Smooth muscle cell (in vitro differentiated cells): ENCODE data around the gene TRAPPC14. TPM values are rescaled to one million over a fixed set of nuclear protein-coding genes. Genes with fewer than 3 reads are reported as not detected.

Experiments used
- DNase-seq: peaks from one replicate; lab custom pipeline; 2025; ENCODE audit not compliant: unreplicated experiment; lab: John Stamatoyannopoulos, UW
- H2AFZ ChIP-seq: fragments of 200-600 bp; sonication (generic); 2 replicates; pipeline ENCODE4 v1.6.0; 2016; ENCODE audit warnings: antibody characterized with exemption, low read depth, mild to moderate bottlenecking
- H3F3A ChIP-seq: fragments of 200-600 bp; sonication (generic); 2 replicates; pipeline ENCODE4 v1.6.0; 2017; ENCODE audit warnings: antibody characterized with exemption, low read depth
- H3K27ac ChIP-seq: fragments of 200-600 bp; sonication (generic); 2 replicates; pipeline ENCODE4 v1.5.1; 2016; ENCODE audit warnings: low read depth, mild to moderate bottlenecking
- H3K27me3 ChIP-seq: fragments of 200-600 bp; sonication (generic); 2 replicates; pipeline ENCODE4 v1.6.1; 2016; ENCODE audit warnings: low read depth, mild to moderate bottlenecking
- H3K36me3 ChIP-seq: fragments of 200-600 bp; sonication (generic); 2 replicates; pipeline ENCODE4 v1.5.1; 2016; ENCODE audit warnings: low read depth
- H3K4me1 ChIP-seq: fragments of 200-600 bp; sonication (generic); 2 replicates; pipeline ENCODE4 v1.5.1; 2016; ENCODE audit warnings: low read depth
- H3K4me2 ChIP-seq: fragments of 200-600 bp; sonication (generic); 2 replicates; pipeline ENCODE4 v1.6.0; 2016; ENCODE audit warnings: mild to moderate bottlenecking
- H3K4me3 ChIP-seq: fragments of 200-600 bp; sonication (generic); 2 replicates; pipeline ENCODE4 v1.5.1; 2016; ENCODE audit warnings: mild to moderate bottlenecking
- H3K79me2 ChIP-seq: fragments of 200-600 bp; sonication (generic); 2 replicates; pipeline ENCODE4 v1.6.0; 2016; ENCODE audit warnings: low read depth, mild to moderate bottlenecking
- H3K9ac ChIP-seq: fragments of 200-600 bp; sonication (generic); 2 replicates; pipeline ENCODE4 v1.6.0; 2016; ENCODE audit warnings: low read depth
- H3K9me3 ChIP-seq: fragments of 200-600 bp; sonication (generic); replicated peaks from 2 replicates; pipeline ENCODE4 v1.5.1; 2016; ENCODE audit warnings: low read depth
- H4K20me1 ChIP-seq: fragments of 200-600 bp; sonication (generic); 2 replicates; pipeline ENCODE4 v1.6.0; 2016; ENCODE audit warnings: low read depth
- WGBS: methylation state at CpG from one replicate; pipeline ENCODE4 v1.1.7; 2016; ENCODE audit warnings: low lambda C conversion rate; 5-methylcytosine and 5-hydroxymethylcytosine counted together
- microRNA-seq: library from miRNA; unstranded; fragments of <30 nt; microRNA quantifications from one replicate; pipeline ENCODE4, GENCODE V29; 2016; ENCODE audit warnings: borderline number of aligned reads
- polyA plus RNA-seq: library from polyadenylated mRNA; unstranded; fragments of >200 nt; fragmentation: Nextera tagmentation; extraction: Ambion mirVana; gene quantifications from 2 replicates; pipeline ENCODE4 v1.2.1, GENCODE V29; 2016
- total RNA-seq: library from RNA; depleted of rRNA; stranded (reverse); fragments of >200 nt; gene quantifications from 2 replicates; pipeline ENCODE4 v1.2.3, GENCODE V29; 2014
- TF ChIP-seq, protein P1 (sequence below): fragments of 200-600 bp; sonication (generic); IDR thresholded peaks from 2 replicates; pipeline ENCODE4 v1.5.1; 2017; ENCODE audit warnings: borderline replicate concordance, mild to moderate bottlenecking, antibody characterized with exemption; ENCODE audit not compliant: insufficient read depth, poor library complexity, severe bottlenecking

Gene TRAPPC14
- total and polyA plus RNA-seq, 2 experiments from 2014 or later, result 5.4 to 7.0 TPM

DNA sequence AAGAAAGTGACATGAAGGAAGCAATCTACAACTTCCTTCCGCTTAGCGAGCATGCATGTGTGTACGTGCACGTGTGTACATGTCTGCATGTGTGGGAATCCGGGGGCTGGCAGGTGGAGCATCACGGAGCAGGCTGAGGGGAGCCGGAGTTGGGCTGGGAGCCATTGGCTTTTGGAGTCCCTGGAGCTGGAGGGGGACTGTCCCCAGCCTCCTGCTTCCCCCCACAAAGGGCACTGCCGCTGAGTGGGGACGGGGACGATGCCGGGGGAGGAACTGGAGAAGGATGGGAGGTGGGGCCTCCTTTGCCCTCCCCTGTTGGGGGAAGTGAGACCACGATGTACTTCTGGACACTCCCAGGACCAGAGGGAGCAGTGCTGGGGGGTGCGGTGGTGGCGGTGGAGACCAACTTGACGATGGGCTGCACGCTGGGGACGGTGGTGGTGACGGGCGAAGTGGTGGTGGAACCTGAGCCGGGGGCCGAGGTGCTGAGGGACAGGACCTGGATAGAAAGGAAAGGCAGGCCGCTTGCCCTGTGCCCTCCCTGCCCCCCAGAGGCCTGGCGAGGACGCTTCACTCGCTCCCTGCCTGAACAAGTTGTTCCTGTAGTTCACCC lies 51.3 kb downstream of the TRAPPC14 start:
- no peak for DNase-seq
- H3K27me3 ChIP-seq, result no peaks in the 10 kb centered on the region
- no peaks in the 10 kb centered on the region for H4K20me1 ChIP-seq
- WGBS, result 96% methylated on average over 21 of the region's 25 CpGs
- H3K9ac ChIP-seq, result no peak overlapping the region
- no peak overlapping the region for H3K4me3 ChIP-seq
- H2AFZ ChIP-seq, result no peak overlapping the region
- H3K9me3 ChIP-seq, result no peaks in the 10 kb centered on the region
- no peaks in the 10 kb centered on the region for H3K4me1 ChIP-seq
- no peak overlapping the region for H3K4me2 ChIP-seq
- TF ChIP-seq, protein P1, sequence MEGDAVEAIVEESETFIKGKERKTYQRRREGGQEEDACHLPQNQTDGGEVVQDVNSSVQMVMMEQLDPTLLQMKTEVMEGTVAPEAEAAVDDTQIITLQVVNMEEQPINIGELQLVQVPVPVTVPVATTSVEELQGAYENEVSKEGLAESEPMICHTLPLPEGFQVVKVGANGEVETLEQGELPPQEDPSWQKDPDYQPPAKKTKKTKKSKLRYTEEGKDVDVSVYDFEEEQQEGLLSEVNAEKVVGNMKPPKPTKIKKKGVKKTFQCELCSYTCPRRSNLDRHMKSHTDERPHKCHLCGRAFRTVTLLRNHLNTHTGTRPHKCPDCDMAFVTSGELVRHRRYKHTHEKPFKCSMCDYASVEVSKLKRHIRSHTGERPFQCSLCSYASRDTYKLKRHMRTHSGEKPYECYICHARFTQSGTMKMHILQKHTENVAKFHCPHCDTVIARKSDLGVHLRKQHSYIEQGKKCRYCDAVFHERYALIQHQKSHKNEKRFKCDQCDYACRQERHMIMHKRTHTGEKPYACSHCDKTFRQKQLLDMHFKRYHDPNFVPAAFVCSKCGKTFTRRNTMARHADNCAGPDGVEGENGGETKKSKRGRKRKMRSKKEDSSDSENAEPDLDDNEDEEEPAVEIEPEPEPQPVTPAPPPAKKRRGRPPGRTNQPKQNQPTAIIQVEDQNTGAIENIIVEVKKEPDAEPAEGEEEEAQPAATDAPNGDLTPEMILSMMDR, result no peak
- peaks cover 5% of the 10 kb centered on the region for H3F3A ChIP-seq
- no peak overlapping the region for H3K27ac ChIP-seq
- no peaks in the 10 kb centered on the region for H3K36me3 ChIP-seq
- H3K79me2 ChIP-seq, result no peaks in the 10 kb centered on the region

DNA sequence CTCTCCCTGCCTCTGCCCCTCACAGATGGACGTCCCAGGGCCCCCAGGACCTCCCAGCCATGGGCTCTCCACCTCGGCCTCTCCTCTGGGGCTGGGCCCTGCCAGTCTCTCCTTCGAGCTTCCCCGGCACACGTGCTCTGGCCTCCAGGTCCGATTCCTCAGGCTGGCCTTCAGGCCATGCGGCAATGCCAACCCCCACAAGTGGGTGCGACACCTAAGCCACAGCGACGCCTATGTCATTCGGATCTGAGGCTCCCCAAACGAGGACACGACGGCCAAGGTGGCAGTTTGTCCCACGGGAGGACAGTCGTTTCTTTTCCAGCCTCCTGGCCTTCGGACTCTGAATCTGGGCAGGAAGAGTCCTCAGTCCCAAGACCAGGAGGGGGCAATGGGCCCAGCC lies 51.9 kb downstream of the TRAPPC14 start:
- H3K79me2 ChIP-seq, result no peaks in the 10 kb centered on the region
- H2AFZ ChIP-seq, result no peak overlapping the region
- peaks cover 5% of the 10 kb centered on the region for H3F3A ChIP-seq
- WGBS, result 97% methylated on average over 16 of the region's 17 CpGs
- no peaks in the 10 kb centered on the region for H4K20me1 ChIP-seq
- H3K27ac ChIP-seq, result no peak overlapping the region
- H3K4me1 ChIP-seq, result no peaks in the 10 kb centered on the region
- H3K9me3 ChIP-seq, result no peaks in the 10 kb centered on the region
- TF ChIP-seq, protein P1, result no peak
- H3K36me3 ChIP-seq, result no peaks in the 10 kb centered on the region
- no peaks in the 10 kb centered on the region for H3K27me3 ChIP-seq
- H3K4me3 ChIP-seq, result no peak overlapping the region
- DNase-seq, result no peak
- no peak overlapping the region for H3K9ac ChIP-seq
- no peak overlapping the region for H3K4me2 ChIP-seq

- Histone ChIP-seq H3F3A (peaks cover 5% of the 10 kb centered on the region), H2AFZ (no peak overlapping the region), H4K20me1 (peaks cover 5% of the 10 kb centered on the region), H3K9me3 (no peaks in the 10 kb centered on the region), H3K27ac (no peak overlapping the region), H3K4me3 (no peak overlapping the region), H3K4me2 (no peak overlapping the region), H3K79me2 (no peaks in the 10 kb centered on the region), H3K36me3 (no peaks in the 10 kb centered on the region), H3K9ac (no peak overlapping the region), H3K4me1 (no peaks in the 10 kb centered on the region), H3K27me3 (no peaks in the 10 kb centered on the region)
- 96% methylated on average over 4 of the region's 4 CpGs for whole genome bisulfite sequencing
- no peak for DNase-seq
- TF ChIP-seq, protein P1, result no peak
These were observed 53.0 kb downstream of the TRAPPC14 start for GRCh38 chr7:100105534-100105933.

Small RNAs within 50 kb of the gene (microRNA-seq; reads per million reads assigned to microRNA genes)
- not detected for gene MIR4658

Other genes starting within 250 kb of the TRAPPC14 start
- not detected in 2 replicates for gene TRIM4, start 239.2 kb downstream of the TRAPPC14 start, total RNA-seq
- not detected in 2 replicates for gene TRIM4, start 239.2 kb downstream of the TRAPPC14 start, polyA plus RNA-seq
- not detected in 2 replicates for gene GJC3, start 229.1 kb downstream of the TRAPPC14 start, total RNA-seq
- gene GJC3, start 229.1 kb downstream of the TRAPPC14 start, polyA plus RNA-seq, result not detected in 2 replicates
- gene AZGP1, start 182.7 kb downstream of the TRAPPC14 start, total RNA-seq, result 0.94 and 4.5 TPM in 2 replicates
- not detected in 2 replicates for gene AZGP1, start 182.7 kb downstream of the TRAPPC14 start, polyA plus RNA-seq
- gene ZKSCAN1, start 143.1 kb downstream of the TRAPPC14 start, total RNA-seq, result 32.2 and 43.9 TPM in 2 replicates
- 25.4 and 26.0 TPM in 2 replicates for gene ZKSCAN1, start 143.1 kb downstream of the TRAPPC14 start, polyA plus RNA-seq
- gene ZSCAN21, start 108.9 kb downstream of the TRAPPC14 start, total RNA-seq, result 11.3 and 12.1 TPM in 2 replicates
- gene ZSCAN21, start 108.9 kb downstream of the TRAPPC14 start, polyA plus RNA-seq, result 15.3 and 17.5 TPM in 2 replicates
- 21.2 and 21.6 TPM in 2 replicates for gene ZNF3, start 77.0 kb downstream of the TRAPPC14 start, total RNA-seq
- gene ZNF3, start 77.0 kb downstream of the TRAPPC14 start, polyA plus RNA-seq, result 22.0 and 25.2 TPM in 2 replicates
- 71.9 and 107 TPM in 2 replicates for gene COPS6, start 69.8 kb downstream of the TRAPPC14 start, total RNA-seq
- 251 and 259 TPM in 2 replicates for gene COPS6, start 69.8 kb downstream of the TRAPPC14 start, polyA plus RNA-seq
- 36.4 and 47.6 TPM in 2 replicates for gene MCM7, start 57.3 kb downstream of the TRAPPC14 start, total RNA-seq
- gene MCM7, start 57.3 kb downstream of the TRAPPC14 start, polyA plus RNA-seq, result 56.9 and 59.7 TPM in 2 replicates
- gene AP4M1, start 57.1 kb downstream of the TRAPPC14 start, total RNA-seq, result 10.1 and 18.0 TPM in 2 replicates
- gene AP4M1, start 57.1 kb downstream of the TRAPPC14 start, polyA plus RNA-seq, result 16.9 and 17.7 TPM in 2 replicates
- gene TAF6, start 39.4 kb downstream of the TRAPPC14 start, total RNA-seq, result 26.6 and 61.0 TPM in 2 replicates
- 78.0 and 83.9 TPM in 2 replicates for gene TAF6, start 39.4 kb downstream of the TRAPPC14 start, polyA plus RNA-seq
- gene CNPY4, start 39.1 kb downstream of the TRAPPC14 start, total RNA-seq, result 22.6 and 26.6 TPM in 2 replicates
- gene CNPY4, start 39.1 kb downstream of the TRAPPC14 start, polyA plus RNA-seq, result 29.3 and 39.5 TPM in 2 replicates
- 0.76 and 2.4 TPM in 2 replicates for gene MBLAC1, start 31.8 kb downstream of the TRAPPC14 start, total RNA-seq
- gene MBLAC1, start 31.8 kb downstream of the TRAPPC14 start, polyA plus RNA-seq, result 2.3 and 3.1 TPM in 2 replicates
- gene LAMTOR4, start 9.8 kb downstream of the TRAPPC14 start, total RNA-seq, result 75.2 and 108 TPM in 2 replicates
- gene LAMTOR4, start 9.8 kb downstream of the TRAPPC14 start, polyA plus RNA-seq, result 203 and 217 TPM in 2 replicates
- 4.8 and 6.5 TPM in 2 replicates for gene GAL3ST4, start 9.9 kb upstream of the TRAPPC14 start, total RNA-seq
- 7.2 and 7.4 TPM in 2 replicates for gene GAL3ST4, start 9.9 kb upstream of the TRAPPC14 start, polyA plus RNA-seq
- 3.5 and 7.1 TPM in 2 replicates for gene GPC2, start 18.7 kb upstream of the TRAPPC14 start, total RNA-seq
- gene GPC2, start 18.7 kb upstream of the TRAPPC14 start, polyA plus RNA-seq, result 3.2 and 8.5 TPM in 2 replicates
- gene STAG3, start 19.2 kb upstream of the TRAPPC14 start, total RNA-seq, result 0.04 and 0.85 TPM in 2 replicates
- gene STAG3, start 19.2 kb upstream of the TRAPPC14 start, polyA plus RNA-seq, result 0.96 and 1.3 TPM in 2 replicates
- gene PVRIG, start 61.2 kb upstream of the TRAPPC14 start, total RNA-seq, result not detected in 2 replicates
- 0.41 TPM in 1 of 2 replicates, not detected in the other for gene PVRIG, start 61.2 kb upstream of the TRAPPC14 start, polyA plus RNA-seq
- gene SPDYE3, start 149.0 kb upstream of the TRAPPC14 start, total RNA-seq, result not detected in 2 replicates
- 1.8 and 3.4 TPM in 2 replicates for gene SPDYE3, start 149.0 kb upstream of the TRAPPC14 start, polyA plus RNA-seq
- gene PILRB, start 199.4 kb upstream of the TRAPPC14 start, total RNA-seq, result 12.0 TPM in 2 replicates
- 10.1 and 14.5 TPM in 2 replicates for gene PILRB, start 199.4 kb upstream of the TRAPPC14 start, polyA plus RNA-seq
- 1.3 and 1.4 TPM in 2 replicates for gene PILRA, start 214.8 kb upstream of the TRAPPC14 start, total RNA-seq
- 1.8 and 2.0 TPM in 2 replicates for gene PILRA, start 214.8 kb upstream of the TRAPPC14 start, polyA plus RNA-seq